Immature natural killer cell (primary cell): ENCODE measurements around the gene OSBPL2. TPM values are rescaled to one million over a fixed set of nuclear protein-coding genes. Genes with fewer than 3 reads are reported as not detected.

Experiments
- DNase-seq, 3 donors: peaks; one replicate each; pipeline ENCODE4 v3.0.0; 2022; ENCODE audit warnings: mixed read lengths in 1 of 3
- H3K27ac Mint-ChIP-seq, 6 donors: one replicate each; pipeline ENCODE4 v1.8.0; 2020; ENCODE audit warnings: mixed read lengths in 6 of 6, mild to moderate bottlenecking in 5 of 6, inconsistent platforms in 4 of 6, moderate library complexity in 3 of 6
- H3K27me3 Mint-ChIP-seq, 3 donors: one replicate each; pipeline ENCODE4 v1.8.0; 2020 to 2021; ENCODE audit warnings: low read depth in 3 of 3, mild to moderate bottlenecking in 3 of 3, mixed read lengths in 3 of 3, moderate library complexity in 3 of 3, inconsistent platforms in 1 of 3
- H3K36me3 Mint-ChIP-seq, 3 donors: one replicate each; pipeline ENCODE4 v1.8.0; 2020; ENCODE audit warnings: mixed read lengths in 3 of 3, inconsistent platforms in 2 of 3, mild to moderate bottlenecking in 2 of 3
- H3K4me1 Mint-ChIP-seq, 2 donors: one replicate each; pipeline ENCODE4 v1.8.0; 2020; ENCODE audit warnings: inconsistent platforms in 2 of 2, mild to moderate bottlenecking in 2 of 2, mixed read lengths in 2 of 2, moderate library complexity in 1 of 2
- H3K4me3 Mint-ChIP-seq, 5 donors: one replicate each; pipeline ENCODE4 v1.8.0; 2020; ENCODE audit warnings: mild to moderate bottlenecking in 5 of 5, mixed read lengths in 5 of 5, inconsistent platforms in 3 of 5, moderate library complexity in 3 of 5
- H3K9me3 Mint-ChIP-seq, 6 donors: one replicate each; pipeline ENCODE4 v1.8.0; 2020; ENCODE audit warnings: mild to moderate bottlenecking in 6 of 6, mixed read lengths in 6 of 6, inconsistent platforms in 4 of 6, moderate library complexity in 3 of 6
- polyA plus RNA-seq, 3 donors: library from polyadenylated mRNA; unstranded; fragments of 300-500 nt; fragmentation: Illumina TruSeq; gene quantifications; one replicate each; pipeline ENCODE4 v1.2.3, GENCODE V29; 2021

Gene OSBPL2
- polyA plus RNA-seq, 3 donors from 2014 or later: 17.9 to 45.2 (median 24.5) TPM

DNA sequence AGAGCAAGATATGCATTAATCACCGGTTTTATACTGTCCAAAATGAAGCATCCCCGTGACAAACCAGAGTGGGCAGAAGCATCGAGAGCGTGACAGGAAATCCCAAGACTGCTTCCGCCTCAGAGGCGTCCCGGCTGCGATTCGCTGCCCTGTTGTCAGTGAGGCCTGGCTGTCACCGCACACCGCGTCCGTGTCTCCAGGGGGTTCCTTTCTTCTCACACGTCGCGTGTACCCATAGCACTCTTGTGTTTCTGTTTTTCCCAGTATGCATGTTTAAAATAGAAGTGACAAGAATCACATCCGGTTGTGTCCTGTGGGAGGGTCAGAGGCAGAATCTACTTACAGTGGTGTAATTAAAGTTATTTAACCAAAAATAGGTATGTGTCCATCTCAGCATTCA lies 56.2 kb downstream of the OSBPL2 start:
- peak in 1 of 3 donors; percentile 22 for DNase-seq
- H3K4me3 Mint-ChIP-seq: peak overlapping the region in 2 of 5 donors; percentile 9 to 40
- peaks cover 4 to 9% (median 8%) of the 10 kb centered on the region in 3 donors for H3K36me3 Mint-ChIP-seq
- peak overlapping the region; percentile 7 to 94 (median 59) for H3K27ac Mint-ChIP-seq
- H3K27me3 Mint-ChIP-seq: peaks cover 1 to 8% (median 3%) of the 10 kb centered on the region in 3 donors
- H3K4me1 Mint-ChIP-seq: peaks cover 36 to 37% of the 10 kb centered on the region in 2 donors
- H3K9me3 Mint-ChIP-seq: no peaks in the 10 kb centered on the region

DNA sequence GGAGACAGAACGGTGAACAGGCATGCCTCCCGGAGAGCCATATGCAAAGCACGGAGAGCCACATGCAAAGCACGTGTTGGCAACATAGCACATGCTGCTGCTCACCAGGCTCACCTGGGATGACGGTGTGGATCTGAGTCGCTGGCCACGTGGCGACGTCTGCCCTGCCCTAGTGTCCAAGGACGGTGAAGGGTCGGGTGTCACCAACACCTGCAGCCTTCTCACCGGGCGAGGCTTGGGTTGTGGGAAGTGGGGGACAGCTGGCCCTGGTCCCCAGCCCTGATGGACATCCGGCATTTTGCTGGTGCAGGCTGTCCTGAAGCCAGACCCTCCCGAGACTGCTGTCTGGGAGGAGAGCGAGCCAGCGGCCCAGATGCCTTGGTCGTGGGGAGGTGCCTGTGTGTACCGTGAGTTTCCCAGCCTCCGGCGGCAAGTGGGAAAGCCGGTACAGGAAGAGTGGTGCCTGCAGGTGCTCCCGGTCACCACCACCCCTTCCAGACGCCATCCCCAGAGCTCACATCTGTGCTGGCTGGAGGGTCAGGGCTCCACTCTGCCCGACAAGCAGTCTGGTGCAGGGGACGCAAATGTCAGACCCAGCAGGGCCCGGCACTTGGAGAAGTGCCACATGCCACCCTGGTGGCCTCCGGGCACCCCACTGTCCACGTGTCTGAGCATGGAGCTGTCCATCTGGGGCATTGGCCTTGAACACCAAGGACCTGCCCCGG lies 58.6 kb downstream of the OSBPL2 start:
- H3K9me3 Mint-ChIP-seq: no peaks in the 10 kb centered on the region
- DNase-seq: no peak
- peaks cover 4 to 7% (median 6%) of the 10 kb centered on the region in 3 donors for H3K27me3 Mint-ChIP-seq

DNA sequence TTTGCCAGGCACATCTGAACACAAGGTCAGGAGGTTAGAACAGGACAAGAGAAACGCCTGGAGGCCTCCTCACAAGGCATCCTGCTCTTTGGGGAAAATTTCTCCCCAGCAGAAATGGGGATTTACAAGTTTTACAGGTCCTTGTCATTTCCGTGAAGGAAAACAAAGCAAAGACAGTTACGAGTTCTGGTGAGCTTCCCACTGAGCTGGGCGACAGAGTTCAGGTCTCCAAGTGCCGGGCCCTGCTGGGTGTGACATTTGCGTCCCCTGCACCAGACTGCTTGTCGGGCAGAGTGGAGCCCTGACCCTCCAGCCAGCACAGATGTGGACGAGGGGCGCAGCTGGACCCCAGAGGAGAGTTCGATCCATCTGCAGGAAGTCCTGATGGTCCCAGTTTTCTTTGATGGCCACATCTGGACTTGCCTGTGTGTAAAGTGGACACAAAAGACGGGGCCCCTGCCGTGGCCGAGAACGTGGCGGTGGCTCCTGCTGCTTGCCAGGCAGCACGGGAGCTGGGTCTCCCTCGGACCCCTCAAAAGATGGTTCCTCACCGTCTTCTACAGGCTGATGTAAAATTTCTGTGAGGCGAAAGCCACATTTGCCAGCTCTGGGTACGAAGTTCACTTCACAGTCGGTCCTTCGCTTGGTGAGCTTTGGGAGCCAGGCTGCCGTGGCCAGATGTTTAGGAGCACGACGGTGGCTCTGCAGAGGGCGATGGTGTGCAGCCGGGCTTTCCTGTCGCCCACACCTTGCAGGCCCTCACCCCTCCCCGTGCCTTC lies 59.3 kb downstream of the OSBPL2 start:
- no peak for DNase-seq
- Mint-ChIP-seq H3K27me3 (peaks cover 5 to 8% (median 6%) of the 10 kb centered on the region in 3 donors), H3K4me1 (peaks cover 28 to 30% of the 10 kb centered on the region in 2 donors), H3K4me3 (no peak overlapping the region), H3K27ac (no peak overlapping the region), H3K9me3 (no peaks in the 10 kb centered on the region), H3K36me3 (peaks cover 4 to 9% (median 4%) of the 10 kb centered on the region in 3 donors)

More for the DNA sequence above, 58.6 kb downstream of the OSBPL2 start:
- Mint-ChIP-seq H3K4me1 (peaks cover 34 to 35% of the 10 kb centered on the region in 2 donors), H3K36me3 (peaks cover 4 to 9% (median 8%) of the 10 kb centered on the region in 3 donors), H3K4me3 (no peak overlapping the region), H3K27ac (peak overlapping the region in 1 of 6 donors; percentile 31)

DNA sequence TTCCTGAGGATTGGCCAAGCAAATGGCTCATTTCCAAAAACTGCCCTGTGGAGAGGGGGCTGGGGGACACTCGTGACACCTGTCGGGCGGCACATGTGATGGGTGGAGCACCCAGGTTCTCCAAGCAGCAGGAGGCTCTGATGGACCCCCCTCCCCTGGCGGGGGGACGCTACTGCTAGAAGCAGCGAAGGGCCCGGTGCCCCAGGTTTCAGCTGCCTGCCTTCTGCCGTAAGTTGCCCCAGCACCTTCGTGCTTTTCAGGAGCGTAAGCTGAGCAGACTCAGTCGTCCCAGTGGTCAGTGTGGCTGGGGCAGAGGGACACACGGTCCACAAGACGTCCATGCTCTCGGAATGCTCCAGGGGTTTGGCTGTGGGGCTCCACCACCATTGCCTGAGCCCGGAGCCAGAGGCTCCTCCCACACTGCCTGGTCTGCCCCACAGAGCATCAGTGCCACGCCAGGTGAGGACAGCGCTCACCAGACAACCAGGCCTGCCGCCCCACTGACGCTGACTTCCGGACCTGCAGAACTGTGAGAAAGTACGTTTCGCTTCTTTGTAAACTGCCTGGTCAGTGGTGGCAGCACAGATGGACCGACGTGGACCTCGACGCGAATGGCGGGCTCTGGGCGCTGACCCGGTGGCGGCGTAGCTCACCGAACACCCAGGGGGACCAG lies 60.4 kb downstream of the OSBPL2 start:
- Mint-ChIP-seq H3K9me3 (no peaks in the 10 kb centered on the region), H3K4me3 (no peak overlapping the region), H3K36me3 (peaks cover 4 to 9% (median 4%) of the 10 kb centered on the region in 3 donors)

DNA sequence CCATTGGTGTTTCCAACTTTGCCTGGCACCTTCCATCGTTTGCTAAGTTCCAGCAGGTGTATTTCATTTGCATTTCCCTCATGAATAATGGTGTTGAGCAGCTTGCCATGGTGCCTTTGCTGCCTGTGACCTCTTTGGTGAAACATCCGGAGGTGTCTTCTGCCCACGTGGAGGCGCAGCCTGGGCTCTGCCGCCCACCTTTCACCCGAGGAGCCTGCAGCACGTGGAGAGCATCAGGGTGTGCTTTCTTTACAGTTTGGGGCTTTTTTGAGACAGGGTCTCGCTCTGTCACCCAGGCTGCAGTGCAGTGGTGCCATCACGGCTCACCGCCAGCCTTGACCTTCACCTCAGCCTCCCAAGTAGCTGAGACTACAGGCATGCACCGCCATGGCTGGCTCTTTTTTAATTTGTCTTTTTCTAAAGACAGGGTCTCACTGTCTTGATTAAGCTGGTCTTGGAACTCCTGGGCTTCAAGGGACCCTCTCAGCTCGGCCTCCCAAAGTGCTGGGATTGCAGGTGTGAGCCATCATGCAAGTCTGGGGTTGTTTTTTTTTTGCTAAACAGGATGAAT lies 61.4 kb downstream of the OSBPL2 start:
- DNase-seq: no peak
- Mint-ChIP-seq H3K27ac (no peak overlapping the region), H3K4me1 (peaks cover 24 to 26% of the 10 kb centered on the region in 2 donors), H3K36me3 (peaks cover 0 to 6% (median 0%) of the 10 kb centered on the region in 3 donors), H3K27me3 (peaks cover 4 to 10% (median 4%) of the 10 kb centered on the region in 3 donors), H3K4me3 (no peak overlapping the region), H3K9me3 (no peaks in the 10 kb centered on the region)

More for the DNA sequence above, 60.4 kb downstream of the OSBPL2 start:
- H3K4me1 Mint-ChIP-seq: peaks cover 21 to 23% of the 10 kb centered on the region in 2 donors
- peaks cover 4 to 8% (median 8%) of the 10 kb centered on the region in 3 donors for H3K27me3 Mint-ChIP-seq
- no peak for DNase-seq
- H3K27ac Mint-ChIP-seq: no peak overlapping the region

DNA sequence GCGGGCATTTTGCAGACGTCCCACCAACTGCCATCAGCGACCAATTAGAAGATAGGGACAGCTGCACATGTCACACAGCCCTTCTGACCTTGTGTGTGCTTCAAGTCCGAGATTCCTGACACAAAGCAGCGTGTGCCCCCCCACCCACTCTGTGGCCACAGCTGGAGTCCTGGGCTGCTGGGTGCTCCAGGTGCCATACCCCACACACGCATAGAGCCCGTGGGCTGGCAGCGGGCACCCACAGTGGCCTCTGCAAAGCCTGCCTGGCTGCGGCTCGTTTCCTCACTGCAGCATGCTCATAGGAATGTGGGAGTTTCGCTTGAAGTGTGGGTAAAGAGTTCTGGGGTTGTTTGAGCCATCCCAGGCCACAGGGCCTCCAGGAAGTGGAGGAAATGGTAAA lies 62.0 kb downstream of the OSBPL2 start:
- no peak for DNase-seq
- Mint-ChIP-seq H3K27ac (no peak overlapping the region), H3K4me1 (peaks cover 30 to 32% of the 10 kb centered on the region in 2 donors), H3K4me3 (no peak overlapping the region), H3K9me3 (no peaks in the 10 kb centered on the region), H3K36me3 (peaks cover 0 to 6% (median 0%) of the 10 kb centered on the region in 3 donors), H3K27me3 (peaks cover 4 to 10% (median 4%) of the 10 kb centered on the region in 3 donors)

DNA sequence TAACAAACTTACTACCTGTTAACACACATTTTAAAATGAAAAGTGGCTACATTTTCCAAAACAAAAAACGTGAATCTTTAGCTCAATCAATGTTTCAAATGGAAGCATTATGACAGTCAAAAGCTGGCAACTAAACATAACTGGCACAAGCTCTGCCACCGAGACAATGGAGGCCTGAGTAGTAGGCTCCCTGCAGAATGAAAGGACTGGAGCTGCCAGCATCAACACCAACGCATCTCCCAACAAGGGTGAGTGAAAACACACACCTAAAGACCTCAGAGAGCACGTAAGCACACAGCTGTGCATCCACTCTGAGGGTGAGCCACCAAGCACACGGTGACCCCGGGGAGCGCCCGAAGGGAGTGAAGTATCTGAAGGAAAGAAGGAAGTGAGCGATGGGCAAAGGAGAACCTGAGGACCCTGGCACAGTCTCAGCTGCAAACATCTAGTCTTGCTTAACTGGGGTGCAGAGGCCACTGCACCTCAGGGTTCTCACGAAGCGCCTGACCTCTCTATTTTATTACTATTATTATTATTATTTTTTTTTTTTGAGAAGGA lies 62.9 kb downstream of the OSBPL2 start:
- Mint-ChIP-seq H3K9me3 (no peaks in the 10 kb centered on the region), H3K36me3 (no peaks in the 10 kb centered on the region), H3K4me1 (peaks cover 33 to 36% of the 10 kb centered on the region in 2 donors), H3K27me3 (peaks cover 2 to 10% (median 6%) of the 10 kb centered on the region in 3 donors), H3K4me3 (peak overlapping the region in 4 of 5 donors; percentile 10 to 96 (median 46)), H3K27ac (peak overlapping the region in 5 of 6 donors; percentile 40 to 99 (median 94))
- DNase-seq: no peak

DNA sequence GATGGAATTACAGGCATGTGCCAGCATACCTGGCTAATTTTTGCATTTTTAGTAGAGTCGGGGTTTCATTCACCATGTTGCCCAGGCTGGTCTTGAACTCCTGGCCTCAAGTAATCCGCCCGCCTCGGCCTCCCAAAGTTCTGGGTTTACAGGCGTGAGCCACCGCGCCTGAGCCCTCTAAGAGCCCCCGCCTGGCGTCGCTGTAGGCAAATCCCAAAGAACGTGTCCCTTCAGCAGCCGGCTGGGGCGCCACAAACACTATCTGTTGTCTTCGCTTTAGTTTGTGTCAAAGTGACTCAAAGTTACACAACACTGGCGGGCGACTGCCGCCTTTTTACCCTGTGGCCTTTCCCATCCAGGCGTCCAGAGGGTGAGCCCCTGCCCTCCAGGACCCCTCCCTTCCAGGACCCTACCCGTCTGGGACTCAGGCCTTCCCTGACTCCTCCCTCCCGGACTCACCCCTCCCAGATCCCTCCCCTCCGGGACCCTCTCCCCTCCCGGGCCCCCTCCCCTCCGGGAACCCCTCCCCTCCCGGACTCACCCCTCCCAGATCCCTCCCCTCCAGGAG lies 63.5 kb downstream of the OSBPL2 start:
- Mint-ChIP-seq H3K36me3 (no peaks in the 10 kb centered on the region), H3K27me3 (peaks cover 2 to 10% (median 7%) of the 10 kb centered on the region in 3 donors), H3K9me3 (no peaks in the 10 kb centered on the region), H3K27ac (peak overlapping the region; percentile 94 to 99 (median 97)), H3K4me1 (peaks cover 33 to 36% of the 10 kb centered on the region in 2 donors), H3K4me3 (peak overlapping the region; percentile 94 to 96 (median 95))
- DNase-seq: peak; percentile 81 to 84 (median 81)

DNA sequence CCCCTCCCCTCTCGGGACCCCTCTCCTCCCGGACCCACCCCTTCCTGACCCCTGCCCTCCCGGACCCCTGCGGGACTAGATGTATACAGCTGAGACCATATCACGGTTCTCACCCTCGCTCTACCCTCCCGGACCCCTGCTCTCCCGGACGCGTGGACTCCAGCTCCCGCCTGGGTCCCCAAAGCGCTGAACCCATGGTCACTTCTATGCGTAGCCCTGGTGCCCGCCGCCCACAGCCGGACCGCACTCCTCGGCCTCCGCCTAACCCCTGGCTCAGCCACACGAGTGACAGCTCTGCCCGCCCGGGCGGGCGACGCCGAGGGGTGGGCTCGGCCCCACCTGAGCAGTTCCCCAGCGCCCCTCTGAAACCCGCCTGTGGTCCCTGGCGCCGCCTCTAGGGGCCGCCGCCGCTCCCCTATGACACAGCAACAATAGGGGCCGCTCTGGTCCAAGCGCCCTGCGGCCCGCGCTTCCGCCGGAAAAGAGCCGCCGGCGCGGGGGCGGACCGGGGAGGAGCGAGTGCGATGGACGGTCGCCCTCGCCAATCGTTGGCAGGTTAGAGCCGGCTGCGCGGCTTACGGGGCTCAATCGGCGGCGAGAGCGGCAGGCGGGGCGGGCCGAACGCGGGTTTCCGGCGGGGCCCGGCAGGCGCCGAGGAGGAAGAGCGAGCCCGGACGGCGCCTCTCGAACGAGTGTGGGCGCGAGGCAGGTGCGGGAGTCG lies 64.2 kb downstream of the OSBPL2 start, which contains the start of gene ADRM1:
TSS of gene ADRM1 (plus strand) at position 657 of the 721 bp plus-strand sequence. CDS start 572 bp downstream, outside the sequence.
- Mint-ChIP-seq H3K27ac (peak within 1 kb of the TSS; percentile 94 to 99 (median 97)), H3K9me3 (no peaks in the 10 kb centered on the region), H3K36me3 (no peaks in the 10 kb centered on the region)

DNA sequence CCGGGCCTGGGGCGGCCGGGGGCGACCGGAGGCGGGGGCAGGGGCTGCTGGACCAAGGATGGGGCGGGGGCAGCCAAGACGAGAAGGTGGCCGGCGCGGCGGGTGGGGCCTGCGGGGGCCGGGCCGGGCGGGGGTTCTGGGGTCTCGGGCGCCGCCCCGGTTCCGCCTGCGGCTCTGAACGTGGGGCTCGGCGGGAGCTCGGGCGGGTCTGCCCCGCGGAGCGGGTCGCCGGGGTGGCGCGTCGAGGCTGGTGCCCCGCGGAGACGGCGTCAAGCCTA lies 64.7 kb downstream of the OSBPL2 start:
- H3K36me3 Mint-ChIP-seq: no peaks in the 10 kb centered on the region
- DNase-seq: no peak
- peak overlapping the region in 5 of 6 donors; percentile 81 to 99 (median 96) for H3K27ac Mint-ChIP-seq
- no peaks in the 10 kb centered on the region for H3K9me3 Mint-ChIP-seq
- H3K27me3 Mint-ChIP-seq: peaks cover 2 to 10% (median 7%) of the 10 kb centered on the region in 3 donors
- H3K4me3 Mint-ChIP-seq: peak overlapping the region; percentile 80 to 96 (median 94)
- H3K4me1 Mint-ChIP-seq: peaks cover 33 to 36% of the 10 kb centered on the region in 2 donors

More for the DNA sequence above, 64.2 kb downstream of the OSBPL2 start, which contains the start of gene ADRM1:
- H3K27me3 Mint-ChIP-seq: peaks cover 2 to 10% (median 7%) of the 10 kb centered on the region in 3 donors
- DNase-seq: peak; percentile 97
- peak within 1 kb of the TSS; percentile 94 to 96 (median 95) for H3K4me3 Mint-ChIP-seq
- H3K4me1 Mint-ChIP-seq: peaks cover 33 to 36% of the 10 kb centered on the region in 2 donors

DNA sequence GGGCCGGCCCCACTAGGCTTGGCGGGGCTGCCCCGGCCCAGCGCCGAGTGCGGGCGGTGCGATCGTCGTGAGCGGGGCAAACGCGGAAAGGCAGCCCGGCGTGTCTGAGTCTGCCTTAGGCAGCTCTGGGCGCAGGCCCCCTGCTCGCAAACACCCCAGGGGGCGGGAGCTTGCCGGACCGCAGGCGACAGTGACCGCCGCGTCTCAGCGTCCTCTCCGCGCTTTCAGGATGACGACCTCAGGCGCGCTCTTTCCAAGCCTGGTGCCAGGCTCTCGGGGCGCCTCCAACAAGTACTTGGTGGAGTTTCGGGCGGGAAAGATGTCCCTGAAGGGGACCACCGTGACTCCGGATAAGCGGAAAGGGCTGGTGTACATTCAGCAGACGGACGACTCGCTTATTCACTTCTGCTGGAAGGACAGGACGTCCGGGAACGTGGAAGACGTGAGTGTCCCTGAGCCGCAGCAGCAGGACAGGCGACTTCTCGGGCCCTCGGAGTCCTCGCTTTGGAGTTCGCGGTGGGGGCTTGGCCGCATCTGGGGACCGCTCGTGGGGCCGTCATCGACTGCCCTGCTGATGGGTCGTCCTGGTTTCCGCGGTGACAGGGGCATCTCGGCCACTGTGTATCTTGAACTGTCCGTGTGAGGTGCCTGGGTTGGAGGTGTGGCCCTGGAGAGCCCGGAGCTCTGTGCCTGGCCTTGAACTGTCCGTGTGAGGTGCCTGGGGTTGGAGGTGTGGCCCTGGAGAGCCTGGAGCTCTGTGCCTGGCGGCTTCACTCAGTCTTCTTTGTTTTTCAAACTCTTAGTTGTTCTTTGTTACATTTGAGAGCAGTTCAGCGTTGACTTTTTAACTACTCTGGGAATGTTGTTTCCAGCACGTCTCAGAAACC lies 65.3 kb downstream of the OSBPL2 start:
- DNase-seq: peak; percentile 24 to 26 (median 25)
- peak overlapping the region; percentile 45 to 89 (median 82) for H3K27ac Mint-ChIP-seq
- H3K27me3 Mint-ChIP-seq: peaks cover 2 to 10% (median 7%) of the 10 kb centered on the region in 3 donors
- no peaks in the 10 kb centered on the region for H3K9me3 Mint-ChIP-seq
- H3K36me3 Mint-ChIP-seq: no peaks in the 10 kb centered on the region
- peaks cover 33 to 36% of the 10 kb centered on the region in 2 donors for H3K4me1 Mint-ChIP-seq
- H3K4me3 Mint-ChIP-seq: peak overlapping the region; percentile 88 to 92 (median 88)
